Testis (tissue), 2 donors: Measurements from ENCODE around the gene SLC28A1.

Source experiments
- CTCF ChIP-seq, 3 experiments: fragments of 450-650 bp in 2 of 3; fragments of 200-600 bp in 1 of 3; sonication (generic) in 1 of 3; IDR thresholded peaks; one replicate each; pipeline ENCODE4 v1.5.1; 2016 to 2019; ENCODE audit warnings: antibody characterized with exemption in 3 of 3, mild to moderate bottlenecking in 2 of 3, moderate library complexity in 1 of 3
- POLR2A ChIP-seq: fragments of 450-650 bp; IDR thresholded peaks from one replicate; pipeline ENCODE4 v1.6.1; 2017; ENCODE audit warnings: antibody characterized with exemption, mild to moderate bottlenecking, moderate library complexity

- no peak for TF ChIP-seq CTCF (IDR thresholded peaks at IDR 0.05)
- TF ChIP-seq POLR2A: no peak
Observed at GRCh38 chr15:84914909-84915605, 30.6 kb downstream of the SLC28A1 start.
